Panc1 (cell line): ENCODE measurements around the gene NEGR1. TPM values are rescaled to one million over a fixed set of nuclear protein-coding genes. Genes with fewer than 3 reads are reported as not detected.

Experiments used
- ATAC-seq: fragments of 200-7000 bp; cut with Tn5 transposase; 2 replicates; pipeline ENCODE4 v1.9.1; 2020; ENCODE audit warnings: mild to moderate bottlenecking, moderate library complexity
- BruUV-seq: library from RNA; stranded (reverse); fragments of 400-500 nt; replicated peaks from 2 replicates; lab custom pipeline; 2021; lab: Mats Ljungman, UMichigan
- CTCF ChIA-PET: fragments of 300-600 bp; sonication (Branson Sonifier 250); formaldehyde crosslinking; loops from one replicate; lab custom pipeline; 2022; ENCODE audit warnings: antibody characterized with exemption; lab: Charles Lee
- POLR2A ChIA-PET: fragments of 300-600 bp; sonication (Branson Sonifier 250); formaldehyde crosslinking; loops from one replicate; lab custom pipeline; 2022; ENCODE audit warnings: antibody characterized with exemption; lab: Charles Lee
- DNase-seq: peaks from one replicate; pipeline ENCODE4 v3.0.0-alpha.2; 2010; ENCODE audit warnings: low read depth, low spot score
- H3K27ac ChIP-seq: 2 replicates; pipeline ENCODE4 v1.5.1; 2011; ENCODE audit warnings: mild to moderate bottlenecking, low read length, inconsistent platforms
- H3K27me3 ChIP-seq: fragments of 200-500 bp; sonication (Bioruptor generic); 2 replicates; pipeline ENCODE4 v1.6.0; 2014; ENCODE audit warnings: low read length, inconsistent platforms; ENCODE audit not compliant: control insufficient read depth, insufficient read depth
- H3K36me3 ChIP-seq: fragments of 200-500 bp; sonication (Bioruptor generic); 2 replicates; pipeline ENCODE4 v1.5.1; 2014; ENCODE audit warnings: inconsistent platforms, mild to moderate bottlenecking, low read length, moderate library complexity; ENCODE audit not compliant: control insufficient read depth, insufficient read depth
- H3K4me1 ChIP-seq: 2 replicates; pipeline ENCODE4 v1.5.1; 2011; ENCODE audit warnings: inconsistent platforms, mild to moderate bottlenecking, low read length, moderate library complexity; ENCODE audit not compliant: control insufficient read depth, insufficient read depth
- H3K4me3 ChIP-seq, 2 experiments: 2 replicates each; pipeline ENCODE4 v1.5.1; 2011 to 2012; ENCODE audit warnings: low read depth in 2 of 2, low read length in 2 of 2, mild to moderate bottlenecking in 2 of 2, inconsistent platforms in 1 of 2, moderate library complexity in 1 of 2
- H3K9me3 ChIP-seq: fragments of 200-500 bp; sonication (Bioruptor generic); 2 replicates; pipeline ENCODE4 v1.5.1; 2014; ENCODE audit warnings: low read depth, mild to moderate bottlenecking, inconsistent platforms, low read length, moderate library complexity; ENCODE audit not compliant: control insufficient read depth, insufficient read depth
- POLR2AphosphoS5 ChIP-seq: IDR thresholded peaks from 2 replicates; pipeline ENCODE4 v1.6.1; 2012; ENCODE audit warnings: mild to moderate bottlenecking, low read depth, low read length, moderate library complexity
- SIN3A ChIP-seq: IDR thresholded peaks from 2 replicates; pipeline ENCODE4 v1.6.1; 2012; ENCODE audit warnings: low read depth, mild to moderate bottlenecking, low read length, moderate library complexity, borderline replicate concordance; ENCODE audit not compliant: insufficient read depth
- TCF7L2 ChIP-seq: IDR thresholded peaks from 2 replicates; pipeline ENCODE4 v1.6.1; 2011; ENCODE audit warnings: mild to moderate bottlenecking, low read depth, low read length, inconsistent platforms
- in situ Hi-C: cut with HindIII; loops from 2 replicates; pipeline ENCODE4 v1.10.0; 2016; ENCODE audit warnings: low sequenced_read_pairs, low pct_unique_long_range_greater_than_20kb
- intact Hi-C: fragments of 100-400 bp; cut with micrococcal nuclease; formaldehyde crosslinking; loops from one replicate; pipeline ENCODE4 v1.10.0; 2022; ENCODE audit not compliant: unreplicated experiment
- total RNA-seq: library from RNA; stranded (reverse); gene quantifications from one replicate; pipeline ENCODE4 v1.2.1, GENCODE V29; 2021; ENCODE audit not compliant: unreplicated experiment
- TF ChIP-seq, protein P1 (sequence below): fragments of 450-650 bp; IDR thresholded peaks from 2 replicates; pipeline ENCODE4 v1.5.1; 2017; ENCODE audit warnings: mild to moderate bottlenecking
- TF ChIP-seq, protein P2 (sequence below), 2 experiments: IDR thresholded peaks; 2 replicates each; pipeline ENCODE4 v1.6.1; 2011 to 2012; ENCODE audit warnings: low read depth in 2 of 2, control low read depth in 1 of 2, low read length in 1 of 2, mild to moderate bottlenecking in 1 of 2, moderate library complexity in 1 of 2; ENCODE audit not compliant: insufficient read depth in 1 of 2

Gene NEGR1
- total RNA-seq, 1 experiment from 2014 or later = 2.7 TPM

GRCh38 chr1:71980556-71980955 lies 301.8 kb downstream of the NEGR1 start:
- Histone ChIP-seq H3K4me3 (no peak overlapping the region), H3K27ac (no peak overlapping the region), H3K27me3 (no peaks in the 10 kb centered on the region), H3K36me3 (no peaks in the 10 kb centered on the region), H3K9me3 (no peaks in the 10 kb centered on the region), H3K4me1 (no peaks in the 10 kb centered on the region)
- POLR2A ChIA-PET = no interaction called here
- in situ Hi-C loops (no loop called here), intact Hi-C loops (no loop called here)
- ATAC-seq = no peak
- TF ChIP-seq, protein P1, sequence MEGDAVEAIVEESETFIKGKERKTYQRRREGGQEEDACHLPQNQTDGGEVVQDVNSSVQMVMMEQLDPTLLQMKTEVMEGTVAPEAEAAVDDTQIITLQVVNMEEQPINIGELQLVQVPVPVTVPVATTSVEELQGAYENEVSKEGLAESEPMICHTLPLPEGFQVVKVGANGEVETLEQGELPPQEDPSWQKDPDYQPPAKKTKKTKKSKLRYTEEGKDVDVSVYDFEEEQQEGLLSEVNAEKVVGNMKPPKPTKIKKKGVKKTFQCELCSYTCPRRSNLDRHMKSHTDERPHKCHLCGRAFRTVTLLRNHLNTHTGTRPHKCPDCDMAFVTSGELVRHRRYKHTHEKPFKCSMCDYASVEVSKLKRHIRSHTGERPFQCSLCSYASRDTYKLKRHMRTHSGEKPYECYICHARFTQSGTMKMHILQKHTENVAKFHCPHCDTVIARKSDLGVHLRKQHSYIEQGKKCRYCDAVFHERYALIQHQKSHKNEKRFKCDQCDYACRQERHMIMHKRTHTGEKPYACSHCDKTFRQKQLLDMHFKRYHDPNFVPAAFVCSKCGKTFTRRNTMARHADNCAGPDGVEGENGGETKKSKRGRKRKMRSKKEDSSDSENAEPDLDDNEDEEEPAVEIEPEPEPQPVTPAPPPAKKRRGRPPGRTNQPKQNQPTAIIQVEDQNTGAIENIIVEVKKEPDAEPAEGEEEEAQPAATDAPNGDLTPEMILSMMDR = no peak
- TF ChIP-seq SIN3A (no peak), POLR2AphosphoS5 (no peak), TCF7L2 (no peak)
- TF ChIP-seq, protein P2, sequence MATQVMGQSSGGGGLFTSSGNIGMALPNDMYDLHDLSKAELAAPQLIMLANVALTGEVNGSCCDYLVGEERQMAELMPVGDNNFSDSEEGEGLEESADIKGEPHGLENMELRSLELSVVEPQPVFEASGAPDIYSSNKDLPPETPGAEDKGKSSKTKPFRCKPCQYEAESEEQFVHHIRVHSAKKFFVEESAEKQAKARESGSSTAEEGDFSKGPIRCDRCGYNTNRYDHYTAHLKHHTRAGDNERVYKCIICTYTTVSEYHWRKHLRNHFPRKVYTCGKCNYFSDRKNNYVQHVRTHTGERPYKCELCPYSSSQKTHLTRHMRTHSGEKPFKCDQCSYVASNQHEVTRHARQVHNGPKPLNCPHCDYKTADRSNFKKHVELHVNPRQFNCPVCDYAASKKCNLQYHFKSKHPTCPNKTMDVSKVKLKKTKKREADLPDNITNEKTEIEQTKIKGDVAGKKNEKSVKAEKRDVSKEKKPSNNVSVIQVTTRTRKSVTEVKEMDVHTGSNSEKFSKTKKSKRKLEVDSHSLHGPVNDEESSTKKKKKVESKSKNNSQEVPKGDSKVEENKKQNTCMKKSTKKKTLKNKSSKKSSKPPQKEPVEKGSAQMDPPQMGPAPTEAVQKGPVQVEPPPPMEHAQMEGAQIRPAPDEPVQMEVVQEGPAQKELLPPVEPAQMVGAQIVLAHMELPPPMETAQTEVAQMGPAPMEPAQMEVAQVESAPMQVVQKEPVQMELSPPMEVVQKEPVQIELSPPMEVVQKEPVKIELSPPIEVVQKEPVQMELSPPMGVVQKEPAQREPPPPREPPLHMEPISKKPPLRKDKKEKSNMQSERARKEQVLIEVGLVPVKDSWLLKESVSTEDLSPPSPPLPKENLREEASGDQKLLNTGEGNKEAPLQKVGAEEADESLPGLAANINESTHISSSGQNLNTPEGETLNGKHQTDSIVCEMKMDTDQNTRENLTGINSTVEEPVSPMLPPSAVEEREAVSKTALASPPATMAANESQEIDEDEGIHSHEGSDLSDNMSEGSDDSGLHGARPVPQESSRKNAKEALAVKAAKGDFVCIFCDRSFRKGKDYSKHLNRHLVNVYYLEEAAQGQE (IDR thresholded peaks at IDR 0.05; ENCODE audit: insufficient read depth in 1 of 2, low read depth in 2 of 2, low read length in 1 of 2) = no peak
- no TSS peak for BruUV-seq
- CTCF ChIA-PET = no interaction called here
- DNase-seq = no peak

- H3K4me3 ChIP-seq = no peak overlapping the region
- BruUV-seq = no TSS peak
- H3K4me1 ChIP-seq = no peaks in the 10 kb centered on the region
- H3K36me3 ChIP-seq = no peaks in the 10 kb centered on the region
- intact Hi-C loops = no loop called here
- CTCF ChIA-PET = no interaction called here
- no peaks in the 10 kb centered on the region for H3K27me3 ChIP-seq
- POLR2A ChIA-PET = no interaction called here
- no peaks in the 10 kb centered on the region for H3K9me3 ChIP-seq
- no peak for ATAC-seq
- in situ Hi-C loops = no loop called here
- no peak overlapping the region for H3K27ac ChIP-seq
- no peak for DNase-seq
- TF ChIP-seq, protein P1 = no peak
- TF ChIP-seq SIN3A (no peak), TCF7L2 (no peak), POLR2AphosphoS5 (no peak)
- TF ChIP-seq, protein P2 (IDR thresholded peaks at IDR 0.05; ENCODE audit: insufficient read depth in 1 of 2, low read depth in 2 of 2, low read length in 1 of 2) = no peak
Measured at GRCh38 chr1:71979882-71980281, 302.5 kb downstream of the NEGR1 start.
